ENCODE measurements around the gene SHCBP1L. TPM values are rescaled to one million over a fixed set of nuclear protein-coding genes. Genes with fewer than 3 reads are reported as not detected.

SHCBP1L gene
- not detected in 2 replicates for total RNA-seq

GRCh38 chr1:182952677-182953444, at the start of gene SHCBP1L:
SHCBP1L (minus strand) TSS chr1:182953166; CDS start chr1:182953133, 33 bp downstream.
- Mint-ChIP-seq H3K4me1 (no peaks in the 10 kb centered on the region), H3K36me3 (ENCODE audit: low read depth) (no peaks in the 10 kb centered on the region), H3K4me3 (no peak within 1 kb of the TSS), H3K27ac (no peak within 1 kb of the TSS), H3K9me3 (no peaks in the 10 kb centered on the region), H3K27me3 (peaks cover 30% of the 10 kb centered on the region)
- DNase-seq = no peak
- intact Hi-C loops (cut with micrococcal nuclease) = no loop called here

- no peak for DNase-seq
- peaks cover 31% of the 10 kb centered on the region for H3K27me3 Mint-ChIP-seq
- no peaks in the 10 kb centered on the region for H3K9me3 Mint-ChIP-seq
- no peaks in the 10 kb centered on the region for H3K4me1 Mint-ChIP-seq
- intact Hi-C loops (cut with micrococcal nuclease) = no loop called here
- no peak overlapping the region for H3K4me3 Mint-ChIP-seq
- no peak overlapping the region for H3K27ac Mint-ChIP-seq
- no peaks in the 10 kb centered on the region for H3K36me3 Mint-ChIP-seq (ENCODE audit: low read depth)
Observed at GRCh38 chr1:183002267-183002666, 49.3 kb upstream of the SHCBP1L start.

GRCh38 chr1:183000167-183000962, 47.4 kb upstream of the SHCBP1L start:
- Mint-ChIP-seq H3K4me3 (no peak overlapping the region), H3K4me1 (no peaks in the 10 kb centered on the region), H3K36me3 (ENCODE audit: low read depth) (no peaks in the 10 kb centered on the region), H3K27ac (no peak overlapping the region), H3K27me3 (peaks cover 34% of the 10 kb centered on the region), H3K9me3 (no peaks in the 10 kb centered on the region)
- intact Hi-C loops (cut with micrococcal nuclease) = no loop called here
- no peak for DNase-seq

GRCh38 chr1:182998482-182998881, 45.5 kb upstream of the SHCBP1L start:
- H3K27me3 Mint-ChIP-seq = peaks cover 26% of the 10 kb centered on the region
- no peak overlapping the region for H3K4me3 Mint-ChIP-seq
- H3K9me3 Mint-ChIP-seq = no peaks in the 10 kb centered on the region
- no peak for DNase-seq
- H3K36me3 Mint-ChIP-seq (ENCODE audit: low read depth) = no peaks in the 10 kb centered on the region
- intact Hi-C loops (cut with micrococcal nuclease) = no loop called here
- H3K27ac Mint-ChIP-seq = no peak overlapping the region
- no peaks in the 10 kb centered on the region for H3K4me1 Mint-ChIP-seq

GRCh38 chr1:182996816-182997215, 43.9 kb upstream of the SHCBP1L start:
- Mint-ChIP-seq H3K27ac (no peak overlapping the region), H3K9me3 (no peaks in the 10 kb centered on the region), H3K27me3 (peaks cover 35% of the 10 kb centered on the region), H3K36me3 (ENCODE audit: low read depth) (no peaks in the 10 kb centered on the region), H3K4me1 (no peaks in the 10 kb centered on the region), H3K4me3 (no peak overlapping the region)
- no peak for DNase-seq
- intact Hi-C loops (cut with micrococcal nuclease) = no loop called here

GRCh38 chr1:182995894-182996293, 42.9 kb upstream of the SHCBP1L start:
- no peaks in the 10 kb centered on the region for H3K4me1 Mint-ChIP-seq
- no peaks in the 10 kb centered on the region for H3K36me3 Mint-ChIP-seq (ENCODE audit: low read depth)
- no peak overlapping the region for H3K4me3 Mint-ChIP-seq
- intact Hi-C loops (cut with micrococcal nuclease) = no loop called here
- peaks cover 35% of the 10 kb centered on the region for H3K27me3 Mint-ChIP-seq
- no peaks in the 10 kb centered on the region for H3K9me3 Mint-ChIP-seq
- no peak overlapping the region for H3K27ac Mint-ChIP-seq
- no peak for DNase-seq

GRCh38 chr1:182993746-182994145, 40.8 kb upstream of the SHCBP1L start:
- no peaks in the 10 kb centered on the region for H3K36me3 Mint-ChIP-seq (ENCODE audit: low read depth)
- no peak overlapping the region for H3K27ac Mint-ChIP-seq
- intact Hi-C loops (cut with micrococcal nuclease) = no loop called here
- no peak for DNase-seq
- peaks cover 33% of the 10 kb centered on the region for H3K27me3 Mint-ChIP-seq
- H3K4me1 Mint-ChIP-seq = no peaks in the 10 kb centered on the region
- no peak overlapping the region for H3K4me3 Mint-ChIP-seq
- no peaks in the 10 kb centered on the region for H3K9me3 Mint-ChIP-seq

- Mint-ChIP-seq H3K27ac (no peak overlapping the region), H3K9me3 (no peaks in the 10 kb centered on the region), H3K4me3 (no peak overlapping the region), H3K36me3 (ENCODE audit: low read depth) (no peaks in the 10 kb centered on the region), H3K4me1 (no peaks in the 10 kb centered on the region), H3K27me3 (peaks cover 26% of the 10 kb centered on the region)
- intact Hi-C loops (cut with micrococcal nuclease) = no loop called here
- no peak for DNase-seq
Observed at GRCh38 chr1:182990413-182991144, 37.6 kb upstream of the SHCBP1L start.

GRCh38 chr1:182985876-182986275, 32.9 kb upstream of the SHCBP1L start:
- Mint-ChIP-seq H3K9me3 (peaks cover 4% of the 10 kb centered on the region), H3K27ac (no peak overlapping the region), H3K36me3 (ENCODE audit: low read depth) (no peaks in the 10 kb centered on the region), H3K27me3 (peaks cover 12% of the 10 kb centered on the region), H3K4me1 (no peaks in the 10 kb centered on the region), H3K4me3 (no peak overlapping the region)
- DNase-seq = no peak
- intact Hi-C loops (cut with micrococcal nuclease) = no loop called here

GRCh38 chr1:182984621-182985020, 31.7 kb upstream of the SHCBP1L start:
- peaks cover 10% of the 10 kb centered on the region for H3K27me3 Mint-ChIP-seq
- no peak overlapping the region for H3K27ac Mint-ChIP-seq
- H3K9me3 Mint-ChIP-seq = peaks cover 4% of the 10 kb centered on the region
- H3K4me3 Mint-ChIP-seq = no peak overlapping the region
- no peaks in the 10 kb centered on the region for H3K4me1 Mint-ChIP-seq
- no peak for DNase-seq
- intact Hi-C loops (cut with micrococcal nuclease) = no loop called here
- no peaks in the 10 kb centered on the region for H3K36me3 Mint-ChIP-seq (ENCODE audit: low read depth)

- DNase-seq = no peak
- intact Hi-C loops (cut with micrococcal nuclease) = no loop called here
- Mint-ChIP-seq H3K4me1 (no peaks in the 10 kb centered on the region), H3K9me3 (peaks cover 4% of the 10 kb centered on the region), H3K36me3 (ENCODE audit: low read depth) (no peaks in the 10 kb centered on the region), H3K27ac (no peak overlapping the region), H3K4me3 (no peak overlapping the region), H3K27me3 (peaks cover 10% of the 10 kb centered on the region)
Observed at GRCh38 chr1:182984138-182984537, 31.2 kb upstream of the SHCBP1L start.

- Mint-ChIP-seq H3K9me3 (peaks cover 4% of the 10 kb centered on the region), H3K4me1 (no peaks in the 10 kb centered on the region), H3K27me3 (peaks cover 13% of the 10 kb centered on the region), H3K4me3 (no peak overlapping the region), H3K36me3 (ENCODE audit: low read depth) (no peaks in the 10 kb centered on the region), H3K27ac (no peak overlapping the region)
- intact Hi-C loops (cut with micrococcal nuclease) = no loop called here
- no peak for DNase-seq
Observed at GRCh38 chr1:182978151-182978853, 25.3 kb upstream of the SHCBP1L start.

- Mint-ChIP-seq H3K36me3 (ENCODE audit: low read depth) (no peaks in the 10 kb centered on the region), H3K4me3 (no peak overlapping the region), H3K4me1 (no peaks in the 10 kb centered on the region), H3K9me3 (peaks cover 2% of the 10 kb centered on the region), H3K27ac (no peak overlapping the region), H3K27me3 (peaks cover 13% of the 10 kb centered on the region)
- intact Hi-C loops (cut with micrococcal nuclease) = no loop called here
- DNase-seq = no peak
Observed at GRCh38 chr1:182977480-182977879, 24.5 kb upstream of the SHCBP1L start.
